Neural cell (in vitro differentiated cells): Measurements from ENCODE around the gene PLEKHA7. TPM values are rescaled to one million over a fixed set of nuclear protein-coding genes. Genes with fewer than 3 reads are reported as not detected.

Experiments used
- H2AFZ ChIP-seq: fragments of 200-600, 300-800 bp; sonication (generic), shearing (Covaris generic); 2 replicates; pipeline ENCODE4 v1.6.0; 2014; ENCODE audit warnings: low read depth, mild to moderate bottlenecking, antibody characterized with exemption, low read length, moderate library complexity
- H3F3A ChIP-seq: fragments of 200-600 bp; shearing (Covaris generic); 2 replicates; pipeline ENCODE4 v1.6.1; 2016; ENCODE audit warnings: mild to moderate bottlenecking, moderate library complexity, mixed read lengths, antibody characterized with exemption, low read length; ENCODE audit not compliant: insufficient read depth, poor library complexity, severe bottlenecking
- H3K27ac ChIP-seq: fragments of 200-600, 300-800 bp; sonication (generic), shearing (Covaris generic); 2 replicates; pipeline ENCODE4 v1.5.1; 2014; ENCODE audit warnings: mild to moderate bottlenecking, low read length, moderate library complexity
- H3K27me3 ChIP-seq: fragments of 300-800, 200-600 bp; sonication (generic), shearing (Covaris generic); 2 replicates; pipeline ENCODE4 v1.6.0; 2014; ENCODE audit warnings: mild to moderate bottlenecking, low read depth, low read length, moderate library complexity; ENCODE audit not compliant: insufficient read depth
- H3K36me3 ChIP-seq: fragments of 300-800, 200-600 bp; sonication (generic), shearing (Covaris generic); 2 replicates; pipeline ENCODE4 v1.5.1; 2014; ENCODE audit warnings: mild to moderate bottlenecking, antibody characterized with exemption, low read length, moderate library complexity; ENCODE audit not compliant: insufficient read depth
- H3K4me2 ChIP-seq: fragments of 300-800, 200-600 bp; sonication (generic), shearing (Covaris generic); 2 replicates; pipeline ENCODE4 v1.6.0; 2014; ENCODE audit warnings: mild to moderate bottlenecking, low read length
- H3K4me3 ChIP-seq: fragments of 300-800, 200-600 bp; sonication (generic), shearing (Covaris generic); 2 replicates; pipeline ENCODE4 v1.5.1; 2014; ENCODE audit warnings: mild to moderate bottlenecking, low read length, moderate library complexity
- H3K79me2 ChIP-seq: fragments of 200-600 bp; shearing (Covaris generic); replicated peaks from 2 replicates; pipeline ENCODE4 v1.6.0; 2014; ENCODE audit warnings: mild to moderate bottlenecking, low read length, moderate library complexity; ENCODE audit not compliant: insufficient read depth
- H3K9ac ChIP-seq: fragments of 300-800, 200-600 bp; sonication (generic), shearing (Covaris generic); 2 replicates; pipeline ENCODE4 v1.6.1; 2016; ENCODE audit warnings: mild to moderate bottlenecking, low read length, mixed read lengths
- H3K9me2 ChIP-seq: fragments of 200-600 bp; shearing (Covaris generic); 2 replicates; pipeline ENCODE4 v1.6.1; 2016; ENCODE audit warnings: mild to moderate bottlenecking, low read length, mixed read lengths; ENCODE audit not compliant: insufficient read depth
- H3K9me3 ChIP-seq: fragments of 200-600, 300-800 bp; sonication (generic), shearing (Covaris generic); 2 replicates; pipeline ENCODE4 v1.6.1; 2016; ENCODE audit warnings: mild to moderate bottlenecking, mixed run types, low read length, moderate library complexity, mixed read lengths
- H4K20me1 ChIP-seq: fragments of 200-600 bp; shearing (Covaris generic); 2 replicates; pipeline ENCODE4 v1.6.1; 2016; ENCODE audit warnings: mild to moderate bottlenecking, mixed run types; ENCODE audit not compliant: insufficient read depth
- EP300 ChIP-seq: fragments of 450-650 bp; conservative IDR thresholded peaks from 2 replicates; pipeline ENCODE4 v1.6.1; 2014; ENCODE audit warnings: antibody characterized with exemption, mild to moderate bottlenecking, moderate library complexity; ENCODE audit not compliant: poor library complexity, severe bottlenecking
- EZH2 ChIP-seq: fragments of 200-600, 300-800 bp; shearing (Covaris generic), sonication (generic); IDR thresholded peaks from 2 replicates; pipeline ENCODE4 v1.6.1; 2014; ENCODE audit warnings: antibody characterized with exemption, low read length, borderline replicate concordance, mild to moderate bottlenecking; ENCODE audit not compliant: insufficient read depth, poor library complexity, severe bottlenecking
- MXI1 ChIP-seq: fragments of 450-650 bp; conservative IDR thresholded peaks from 2 replicates; pipeline ENCODE4 v1.6.1; 2014; ENCODE audit warnings: antibody characterized with exemption, mild to moderate bottlenecking; ENCODE audit not compliant: poor library complexity, severe bottlenecking
- POLR2AphosphoS5 ChIP-seq: IDR thresholded peaks from 2 replicates; pipeline ENCODE4 v1.6.1; 2012
- RAD21 ChIP-seq: fragments of 450-650 bp; conservative IDR thresholded peaks from 2 replicates; pipeline ENCODE4 v1.6.1; 2014; ENCODE audit warnings: antibody characterized with exemption, mild to moderate bottlenecking, moderate library complexity
- REST ChIP-seq: IDR thresholded peaks from 2 replicates; pipeline ENCODE4 v1.6.1; 2012; ENCODE audit warnings: borderline replicate concordance
- SMC3 ChIP-seq: fragments of 450-650 bp; conservative IDR thresholded peaks from 2 replicates; pipeline ENCODE4 v1.6.1; 2014; ENCODE audit warnings: antibody characterized with exemption, mild to moderate bottlenecking, moderate library complexity; ENCODE audit not compliant: poor library complexity
- TAF1 ChIP-seq: IDR thresholded peaks from 2 replicates; pipeline ENCODE4 v1.6.1; 2012; ENCODE audit warnings: low read depth
- polyA plus RNA-seq: library from polyadenylated mRNA; depleted of rRNA; stranded (reverse); fragments of >200 nt; gene quantifications from 2 replicates; pipeline ENCODE4 v1.2.3, GENCODE V29; 2014
- TF ChIP-seq, protein P1 (sequence below): fragments of 450-650 bp; IDR thresholded peaks from 2 replicates; pipeline ENCODE4 v1.5.1; 2014; ENCODE audit warnings: antibody characterized with exemption, mild to moderate bottlenecking, moderate library complexity; ENCODE audit not compliant: poor library complexity, severe bottlenecking

Gene PLEKHA7
- polyA plus RNA-seq, 1 donor from 2014 or later, result 45.7 TPM

GRCh38 chr11:17013548-17014320 lies 480 bp downstream of the PLEKHA7 start:
- Histone ChIP-seq H3K4me2 (peak overlapping the region; percentile 48), H3K9me3 (no peaks in the 10 kb centered on the region), H3K9me2 (no peaks in the 10 kb centered on the region), H3F3A (no peaks in the 10 kb centered on the region), H4K20me1 (no peaks in the 10 kb centered on the region), H3K4me3 (peak overlapping the region; percentile 89), H3K27me3 (no peaks in the 10 kb centered on the region), H2AFZ (no peak overlapping the region), H3K36me3 (no peaks in the 10 kb centered on the region), H3K27ac (no peak overlapping the region), H3K79me2 (no peaks in the 10 kb centered on the region), H3K9ac (peak overlapping the region; percentile 65)
- TF ChIP-seq, protein P1, sequence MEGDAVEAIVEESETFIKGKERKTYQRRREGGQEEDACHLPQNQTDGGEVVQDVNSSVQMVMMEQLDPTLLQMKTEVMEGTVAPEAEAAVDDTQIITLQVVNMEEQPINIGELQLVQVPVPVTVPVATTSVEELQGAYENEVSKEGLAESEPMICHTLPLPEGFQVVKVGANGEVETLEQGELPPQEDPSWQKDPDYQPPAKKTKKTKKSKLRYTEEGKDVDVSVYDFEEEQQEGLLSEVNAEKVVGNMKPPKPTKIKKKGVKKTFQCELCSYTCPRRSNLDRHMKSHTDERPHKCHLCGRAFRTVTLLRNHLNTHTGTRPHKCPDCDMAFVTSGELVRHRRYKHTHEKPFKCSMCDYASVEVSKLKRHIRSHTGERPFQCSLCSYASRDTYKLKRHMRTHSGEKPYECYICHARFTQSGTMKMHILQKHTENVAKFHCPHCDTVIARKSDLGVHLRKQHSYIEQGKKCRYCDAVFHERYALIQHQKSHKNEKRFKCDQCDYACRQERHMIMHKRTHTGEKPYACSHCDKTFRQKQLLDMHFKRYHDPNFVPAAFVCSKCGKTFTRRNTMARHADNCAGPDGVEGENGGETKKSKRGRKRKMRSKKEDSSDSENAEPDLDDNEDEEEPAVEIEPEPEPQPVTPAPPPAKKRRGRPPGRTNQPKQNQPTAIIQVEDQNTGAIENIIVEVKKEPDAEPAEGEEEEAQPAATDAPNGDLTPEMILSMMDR, result no peak
- TF ChIP-seq MXI1 (peak; percentile 20), TAF1 (no peak), EZH2 (no peak), REST (no peak), SMC3 (peak; percentile 20), RAD21 (peak; percentile 24), POLR2AphosphoS5 (no peak), EP300 (no peak)

GRCh38 chr11:17012712-17013547 lies 1.3 kb downstream of the PLEKHA7 start:
- no peaks in the 10 kb centered on the region for H3K9me2 ChIP-seq
- no peaks in the 10 kb centered on the region for H3K27me3 ChIP-seq
- no peaks in the 10 kb centered on the region for H4K20me1 ChIP-seq
- TF ChIP-seq EZH2 (no peak), REST (no peak), SMC3 (no peak), RAD21 (no peak), TAF1 (no peak), MXI1 (no peak), POLR2AphosphoS5 (no peak), EP300 (no peak)
- TF ChIP-seq, protein P1, result no peak
- peak overlapping the region; percentile 48 for H3K4me2 ChIP-seq
- no peak overlapping the region for H3K27ac ChIP-seq
- no peaks in the 10 kb centered on the region for H3K79me2 ChIP-seq
- no peaks in the 10 kb centered on the region for H3F3A ChIP-seq
- no peaks in the 10 kb centered on the region for H3K9me3 ChIP-seq
- H3K9ac ChIP-seq, result peak overlapping the region; percentile 65
- no peaks in the 10 kb centered on the region for H3K36me3 ChIP-seq
- H2AFZ ChIP-seq, result no peak overlapping the region
- peak overlapping the region; percentile 89 for H3K4me3 ChIP-seq
